Suprapubic skin (tissue), 4 donors: ENCODE data around the gene TACR1. TPM values are rescaled to one million over a fixed set of nuclear protein-coding genes. Genes with fewer than 3 reads are reported as not detected.

Source experiments
- DNase-seq, 2 donors: peaks; one replicate each; pipeline ENCODE4 v3.0.0-alpha.2; 2019; ENCODE audit warnings: low spot score in 2 of 2
- H3K27ac ChIP-seq: fragments of 200-600 bp; sonication (generic); one replicate; pipeline ENCODE4 v1.5.1; 2019
- H3K27me3 ChIP-seq: fragments of 200-600 bp; sonication (generic); one replicate; pipeline ENCODE4 v1.5.1; 2019
- H3K36me3 ChIP-seq: fragments of 200-600 bp; sonication (generic); one replicate; pipeline ENCODE4 v1.5.1; 2019
- H3K4me1 ChIP-seq: fragments of 200-600 bp; sonication (generic); one replicate; pipeline ENCODE4 v1.5.1; 2019
- H3K4me3 ChIP-seq: fragments of 200-600 bp; sonication (generic); one replicate; pipeline ENCODE4 v1.5.1; 2019; ENCODE audit warnings: mild to moderate bottlenecking
- H3K9me3 ChIP-seq: fragments of 200-600 bp; sonication (generic); one replicate; pipeline ENCODE4 v1.5.1; 2019
- EP300 ChIP-seq: sonication (generic); formaldehyde crosslinking; IDR thresholded peaks from one replicate; pipeline ENCODE4 v1.6.1; 2017; ENCODE audit warnings: antibody characterized with exemption
- POLR2A ChIP-seq, 2 donors: fragments of 450-650 bp; IDR thresholded peaks; one replicate each; pipeline ENCODE4 v1.6.1; 2017; ENCODE audit warnings: antibody characterized with exemption in 2 of 2, mild to moderate bottlenecking in 2 of 2, moderate library complexity in 2 of 2
- POLR2AphosphoS5 ChIP-seq, 3 donors: sonication (generic); formaldehyde crosslinking; IDR thresholded peaks; one replicate each; pipeline ENCODE4 v1.6.1; 2017; ENCODE audit warnings: antibody characterized with exemption in 3 of 3
- WGBS: methylation state at CpG from one replicate; pipeline ENCODE4 v1.1.5; 2018; 5-methylcytosine and 5-hydroxymethylcytosine counted together
- total RNA-seq, 4 donors: library from RNA; depleted of rRNA; stranded (reverse); fragments of >200 nt; gene quantifications; one replicate each; pipeline ENCODE4 v1.1.0, GENCODE V29; 2016
- TF ChIP-seq, protein P1 (sequence below), 2 donors: fragments of 200-600 bp in 1 of 2; fragments of 450-650 bp in 1 of 2; sonication (generic) in 1 of 2; IDR thresholded peaks; one replicate each; pipeline ENCODE4 v1.5.1; 2016 to 2019; ENCODE audit warnings: antibody characterized with exemption in 2 of 2, mild to moderate bottlenecking in 1 of 2, moderate library complexity in 1 of 2

TACR1 gene
- total RNA-seq, 4 donors from 2014 or later: 0.55 to 4.8 (median 2.4) TPM

DNA sequence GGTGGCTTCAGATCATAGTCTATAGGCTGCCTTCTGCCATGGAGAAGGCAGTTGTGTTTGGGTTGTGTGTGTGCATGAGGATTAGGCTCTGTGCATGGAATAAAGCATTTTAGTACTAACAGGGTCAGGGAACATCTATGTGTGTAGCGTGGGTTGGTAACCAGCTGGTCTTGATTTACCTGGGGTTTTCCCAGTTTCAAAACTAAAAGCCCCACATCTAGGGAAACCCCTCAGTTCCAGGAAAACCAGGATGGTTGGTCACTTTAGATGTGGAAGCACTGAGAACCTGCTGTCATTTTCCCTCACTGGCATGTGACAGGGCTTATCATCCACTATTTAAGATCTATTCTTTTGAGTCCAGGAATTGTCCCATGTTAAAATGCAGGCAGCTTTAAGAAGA, 124.6 kb downstream of the TACR1 start:
- no peak overlapping the region for H3K4me3 ChIP-seq
- no peaks in the 10 kb centered on the region for H3K36me3 ChIP-seq
- no peaks in the 10 kb centered on the region for H3K9me3 ChIP-seq
- H3K27ac ChIP-seq: no peak overlapping the region
- no peaks in the 10 kb centered on the region for H3K27me3 ChIP-seq
- 77% methylated on average over 1 of the region's 1 CpG for whole genome bisulfite sequencing
- no peak for TF ChIP-seq POLR2AphosphoS5 (IDR thresholded peaks at IDR 0.05)
- TF ChIP-seq, protein P1, sequence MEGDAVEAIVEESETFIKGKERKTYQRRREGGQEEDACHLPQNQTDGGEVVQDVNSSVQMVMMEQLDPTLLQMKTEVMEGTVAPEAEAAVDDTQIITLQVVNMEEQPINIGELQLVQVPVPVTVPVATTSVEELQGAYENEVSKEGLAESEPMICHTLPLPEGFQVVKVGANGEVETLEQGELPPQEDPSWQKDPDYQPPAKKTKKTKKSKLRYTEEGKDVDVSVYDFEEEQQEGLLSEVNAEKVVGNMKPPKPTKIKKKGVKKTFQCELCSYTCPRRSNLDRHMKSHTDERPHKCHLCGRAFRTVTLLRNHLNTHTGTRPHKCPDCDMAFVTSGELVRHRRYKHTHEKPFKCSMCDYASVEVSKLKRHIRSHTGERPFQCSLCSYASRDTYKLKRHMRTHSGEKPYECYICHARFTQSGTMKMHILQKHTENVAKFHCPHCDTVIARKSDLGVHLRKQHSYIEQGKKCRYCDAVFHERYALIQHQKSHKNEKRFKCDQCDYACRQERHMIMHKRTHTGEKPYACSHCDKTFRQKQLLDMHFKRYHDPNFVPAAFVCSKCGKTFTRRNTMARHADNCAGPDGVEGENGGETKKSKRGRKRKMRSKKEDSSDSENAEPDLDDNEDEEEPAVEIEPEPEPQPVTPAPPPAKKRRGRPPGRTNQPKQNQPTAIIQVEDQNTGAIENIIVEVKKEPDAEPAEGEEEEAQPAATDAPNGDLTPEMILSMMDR (IDR thresholded peaks at IDR 0.05): no peak
- TF ChIP-seq EP300: no peak
- no peak for TF ChIP-seq POLR2A (IDR thresholded peaks at IDR 0.05)
- no peaks in the 10 kb centered on the region for H3K4me1 ChIP-seq
- no peak for DNase-seq

- no peak for DNase-seq
- H3K27me3 ChIP-seq: no peaks in the 10 kb centered on the region
- H3K27ac ChIP-seq: no peak overlapping the region
- no peak for TF ChIP-seq EP300
- TF ChIP-seq POLR2AphosphoS5 (IDR thresholded peaks at IDR 0.05): no peak
- TF ChIP-seq, protein P1 (IDR thresholded peaks at IDR 0.05): no peak
- TF ChIP-seq POLR2A (IDR thresholded peaks at IDR 0.05): no peak
- 62% methylated on average over 1 of the region's 1 CpG for WGBS
- no peaks in the 10 kb centered on the region for H3K4me1 ChIP-seq
- no peak overlapping the region for H3K4me3 ChIP-seq
- no peaks in the 10 kb centered on the region for H3K9me3 ChIP-seq
- no peaks in the 10 kb centered on the region for H3K36me3 ChIP-seq
Observed at GRCh38 chr2:75074228-75074627, 125.1 kb downstream of the TACR1 start.

DNA sequence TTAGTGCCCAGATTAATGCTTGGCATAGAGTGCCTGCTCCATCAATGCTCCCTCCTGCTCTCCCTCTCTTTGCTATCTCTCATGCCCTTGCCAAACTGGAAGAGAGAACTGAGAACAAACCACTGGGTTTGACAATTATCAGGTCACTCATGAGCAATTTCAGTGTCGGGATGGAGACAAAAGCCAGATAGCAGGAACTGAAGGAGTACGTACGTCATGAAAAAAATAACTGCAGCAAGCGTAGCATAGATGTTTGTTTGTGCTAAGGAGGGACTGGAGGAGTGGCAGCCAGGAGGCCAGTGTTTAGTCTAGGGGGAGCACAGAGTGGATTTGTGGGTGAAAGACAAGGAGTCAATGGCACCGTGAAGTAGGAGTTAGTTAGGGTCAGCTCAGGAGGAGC, 127.6 kb downstream of the TACR1 start:
- Histone ChIP-seq H3K27me3 (no peaks in the 10 kb centered on the region), H3K36me3 (no peaks in the 10 kb centered on the region), H3K4me1 (no peaks in the 10 kb centered on the region), H3K9me3 (no peaks in the 10 kb centered on the region), H3K4me3 (no peak overlapping the region), H3K27ac (no peak overlapping the region)
- WGBS: 89% methylated on average over 5 of the region's 5 CpGs
- DNase-seq: no peak
- no peak for TF ChIP-seq EP300
- TF ChIP-seq, protein P1 (IDR thresholded peaks at IDR 0.05): no peak
- TF ChIP-seq POLR2A (IDR thresholded peaks at IDR 0.05): no peak
- no peak for TF ChIP-seq POLR2AphosphoS5 (IDR thresholded peaks at IDR 0.05)

DNA sequence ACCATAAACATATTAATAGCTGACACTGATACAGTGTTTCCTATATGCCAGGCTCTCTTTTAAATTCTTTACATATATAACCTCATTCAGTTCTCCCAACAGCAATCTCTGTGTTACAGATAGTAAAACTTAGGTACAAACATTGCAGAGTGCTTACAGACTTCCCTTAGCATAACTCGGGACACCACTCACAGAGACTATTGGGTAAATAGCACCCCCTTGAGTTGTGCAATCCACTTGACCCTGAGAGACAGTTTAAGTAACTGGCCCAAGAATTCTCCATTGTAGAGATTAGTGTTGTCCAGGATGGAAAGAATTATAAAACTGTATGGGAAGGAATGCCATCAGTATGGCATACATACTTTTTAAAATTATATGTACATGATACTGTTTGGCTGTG, 130.8 kb downstream of the TACR1 start:
- no peaks in the 10 kb centered on the region for H3K9me3 ChIP-seq
- H3K27ac ChIP-seq: no peak overlapping the region
- H3K4me1 ChIP-seq: no peaks in the 10 kb centered on the region
- no peak for TF ChIP-seq EP300
- WGBS: 57% methylated on average over 1 of the region's 1 CpG
- no peak overlapping the region for H3K4me3 ChIP-seq
- H3K27me3 ChIP-seq: no peaks in the 10 kb centered on the region
- H3K36me3 ChIP-seq: no peaks in the 10 kb centered on the region
- DNase-seq: no peak

DNA sequence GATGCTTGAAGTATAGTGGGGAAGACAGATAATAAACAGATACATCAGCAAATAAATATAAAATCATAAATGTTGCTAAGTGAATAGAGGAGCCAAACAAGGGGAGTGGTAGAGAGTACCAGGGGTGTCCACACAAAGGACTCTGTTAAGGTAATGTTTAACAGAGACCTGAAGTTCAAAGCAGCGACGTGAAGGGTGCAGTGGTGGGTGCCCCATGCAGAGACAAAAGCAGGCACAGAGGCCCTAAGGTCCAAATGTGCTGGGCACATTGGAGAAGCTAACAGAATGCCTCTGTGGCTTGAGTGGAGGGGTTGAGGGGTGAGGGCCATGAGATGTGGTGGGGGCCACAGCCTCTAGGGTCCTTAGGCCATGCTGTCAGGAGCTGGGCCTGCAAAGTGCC, 131.8 kb downstream of the TACR1 start:
- no peak overlapping the region for H3K27ac ChIP-seq
- no peak overlapping the region for H3K4me3 ChIP-seq
- 93% methylated on average over 2 of the region's 2 CpGs for whole genome bisulfite sequencing

More for the DNA sequence above, 131.8 kb downstream of the TACR1 start:
- H3K4me1 ChIP-seq: no peaks in the 10 kb centered on the region
- no peak for DNase-seq
- no peaks in the 10 kb centered on the region for H3K9me3 ChIP-seq
- no peaks in the 10 kb centered on the region for H3K27me3 ChIP-seq
- TF ChIP-seq POLR2AphosphoS5 (IDR thresholded peaks at IDR 0.05) (no peak), POLR2A (IDR thresholded peaks at IDR 0.05) (no peak), EP300 (no peak)
- TF ChIP-seq, protein P1 (IDR thresholded peaks at IDR 0.05): no peak
- H3K36me3 ChIP-seq: no peaks in the 10 kb centered on the region
